ENCODE data around the gene CAMK2D. TPM values are rescaled to one million over a fixed set of nuclear protein-coding genes. Genes with fewer than 3 reads are reported as not detected.

Gene CAMK2D
- total and polyA plus RNA-seq, 10 donors, result 5.9 to 44.2 (median 33.3) TPM

- peak overlapping the region in 4 of 8 donors; percentile 52 to 85 (median 76) for H3K27ac ChIP-seq
- DNase-seq, result no peak
- H3K4me1 ChIP-seq, result peaks cover 19 to 99% (median 78%) of the 10 kb centered on the region in 6 donors
- intact Hi-C loops (cut with DNase I; ENCODE audit: low total_unique reads), result loop anchor here (10.0 kb wide), 1 partner anchor 95 kb away; no protein-coding TSS in a partner anchor
- H3K27me3 ChIP-seq (replicated peaks in 1 of 7), result no peaks in the 10 kb centered on the region
- no peak overlapping the region for H3K4me3 ChIP-seq
- TF ChIP-seq POLR2A (IDR thresholded peaks at IDR 0.05) (no peak), POLR2AphosphoS5 (IDR thresholded peaks at IDR 0.05) (no peak), CTCF (IDR thresholded peaks at IDR 0.05 in 8 of 11, conservative IDR thresholded peaks at IDR 0.05 in 3 of 11) (no peak)
- WGBS, 5 donors, result 59 to 83% (median 69%) methylated on average over 2 of the region's 2 CpGs
- no peaks in the 10 kb centered on the region for H3K36me3 ChIP-seq
- no peaks in the 10 kb centered on the region for H3K9me3 ChIP-seq
These were observed 122.2 kb downstream of the CAMK2D start for GRCh38 chr4:113639326-113639725.

DNA sequence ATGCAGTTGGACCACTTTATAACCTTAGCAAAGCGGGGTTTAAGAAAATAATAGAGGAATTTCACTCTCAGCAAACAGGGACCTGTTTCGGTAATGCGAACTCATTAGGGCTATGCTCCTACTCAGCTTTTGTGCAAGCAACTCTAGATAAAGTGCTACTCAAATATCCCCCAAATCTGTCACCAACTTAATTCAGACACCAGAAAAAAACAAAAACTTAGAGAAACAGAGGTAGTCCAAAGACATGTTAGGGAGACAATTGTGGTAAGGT lies 123.0 kb downstream of the CAMK2D start:
- Histone ChIP-seq H3K36me3 (no peaks in the 10 kb centered on the region), H3K4me1 (peaks cover 15 to 93% (median 70%) of the 10 kb centered on the region in 6 donors), H3K9me3 (no peaks in the 10 kb centered on the region), H3K4me3 (no peak overlapping the region), H3K27me3 (replicated peaks in 1 of 7) (no peaks in the 10 kb centered on the region), H3K27ac (peak overlapping the region in 5 of 8 donors; percentile 22 to 85 (median 75))
- 93 to 95% (median 95%) methylated on average over 3 of the region's 3 CpGs for WGBS, 5 donors
- intact Hi-C loops (cut with DNase I; ENCODE audit: low total_unique reads), result loop anchor here (10.0 kb wide), 1 partner anchor 94 kb away; no protein-coding TSS in a partner anchor
- DNase-seq, result no peak
- TF ChIP-seq POLR2AphosphoS5 (IDR thresholded peaks at IDR 0.05), result no peak
- no peak for TF ChIP-seq POLR2A (IDR thresholded peaks at IDR 0.05)
- no peak for TF ChIP-seq CTCF (IDR thresholded peaks at IDR 0.05 in 8 of 11, conservative IDR thresholded peaks at IDR 0.05 in 3 of 11)

- Histone ChIP-seq H3K4me3 (no peak overlapping the region), H3K36me3 (no peaks in the 10 kb centered on the region), H3K27me3 (replicated peaks in 1 of 7) (no peaks in the 10 kb centered on the region), H3K27ac (peak overlapping the region in 5 of 8 donors; percentile 22 to 85 (median 75)), H3K4me1 (peaks cover 15 to 88% (median 66%) of the 10 kb centered on the region in 6 donors), H3K9me3 (no peaks in the 10 kb centered on the region)
- no peak for TF ChIP-seq CTCF (IDR thresholded peaks at IDR 0.05 in 8 of 11, conservative IDR thresholded peaks at IDR 0.05 in 3 of 11)
- TF ChIP-seq POLR2AphosphoS5 (IDR thresholded peaks at IDR 0.05), result no peak
- TF ChIP-seq POLR2A (IDR thresholded peaks at IDR 0.05), result no peak
- DNase-seq, result no peak
- WGBS, 5 donors, result 74 to 86% (median 81%) methylated on average over 2 of the region's 2 CpGs
- intact Hi-C loops (cut with DNase I; ENCODE audit: low total_unique reads), result loop anchor here (10.0 kb wide), 1 partner anchor 93 kb away; no protein-coding TSS in a partner anchor
These were observed 123.5 kb downstream of the CAMK2D start for GRCh38 chr4:113637823-113638561.

DNA sequence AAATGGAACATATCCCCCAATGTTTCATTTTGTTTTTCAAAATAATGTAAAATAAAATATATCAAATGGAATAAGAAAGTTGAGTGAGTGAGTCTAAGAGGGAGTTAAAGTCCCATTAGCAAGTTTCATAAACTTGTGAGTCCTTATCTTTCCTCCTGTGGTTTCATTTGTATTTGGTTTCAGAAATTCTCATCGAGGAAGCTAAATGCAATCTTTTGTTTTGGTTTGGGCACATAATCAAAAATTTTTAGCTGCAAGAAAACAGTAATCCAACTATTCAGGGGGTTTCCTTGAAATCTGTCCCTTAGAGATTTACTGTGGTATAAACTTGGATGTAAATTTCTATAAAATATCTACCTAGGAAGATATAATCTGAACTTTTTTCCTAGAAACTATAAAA lies 124.2 kb downstream of the CAMK2D start:
- no peak for DNase-seq
- 6 to 20% (median 8%) methylated on average over 1 of the region's 1 CpG for WGBS, 5 donors
- Histone ChIP-seq H3K27me3 (replicated peaks in 1 of 7) (no peaks in the 10 kb centered on the region), H3K9me3 (no peaks in the 10 kb centered on the region), H3K27ac (peak overlapping the region in 4 of 8 donors; percentile 68 to 85 (median 76)), H3K4me1 (peaks cover 15 to 81% (median 65%) of the 10 kb centered on the region in 6 donors), H3K4me3 (no peak overlapping the region), H3K36me3 (no peaks in the 10 kb centered on the region)
- intact Hi-C loops (cut with DNase I; ENCODE audit: low total_unique reads), result loop anchor here (10.0 kb wide), 1 partner anchor 93 kb away; no protein-coding TSS in a partner anchor
- TF ChIP-seq POLR2AphosphoS5 (IDR thresholded peaks at IDR 0.05), result no peak
- no peak for TF ChIP-seq POLR2A (IDR thresholded peaks at IDR 0.05)
- no peak for TF ChIP-seq CTCF (IDR thresholded peaks at IDR 0.05 in 8 of 11, conservative IDR thresholded peaks at IDR 0.05 in 3 of 11)
